Memory B cell (primary cell): Measurements from ENCODE around the gene GADD45A.
A peak's percentile ranks its signal among the peaks of the same experiment; 100 is the strongest.
"Not testable (repeated sequence)": the region's sequence is repeated elsewhere in the genome, so short reads cannot be mapped to it uniquely, and the experiment has no call there.

ENCODE experiments used
- ATAC-seq: fragments of 150-1000 bp; cut with Tn5 transposase; 2 replicates; pipeline ENCODE4 v1.10.0; 2021; ENCODE audit warnings: low read depth, mild to moderate bottlenecking, moderate library complexity
- DNase-seq, 2 donors: peaks; one replicate each; pipeline ENCODE4 v3.0.0; 2022; ENCODE audit warnings: low spot score in 2 of 2
- H3K27ac Mint-ChIP-seq: one replicate; pipeline ENCODE4 v1.8.0; 2022; ENCODE audit warnings: mild to moderate bottlenecking, moderate library complexity, mixed read lengths
- H3K27me3 Mint-ChIP-seq: one replicate; pipeline ENCODE4 v1.8.0; 2022; ENCODE audit warnings: mixed read lengths
- H3K36me3 Mint-ChIP-seq: one replicate; pipeline ENCODE4 v1.8.0; 2022; ENCODE audit warnings: mild to moderate bottlenecking, mixed read lengths
- H3K4me1 Mint-ChIP-seq: one replicate; pipeline ENCODE4 v1.8.0; 2022; ENCODE audit warnings: mixed read lengths
- H3K4me3 Mint-ChIP-seq: one replicate; pipeline ENCODE4 v1.8.0; 2022; ENCODE audit warnings: mild to moderate bottlenecking, moderate library complexity, mixed read lengths
- H3K9me3 Mint-ChIP-seq: one replicate; pipeline ENCODE4 v1.8.0; 2022; ENCODE audit warnings: mixed read lengths

The GADD45A gene

DNA sequence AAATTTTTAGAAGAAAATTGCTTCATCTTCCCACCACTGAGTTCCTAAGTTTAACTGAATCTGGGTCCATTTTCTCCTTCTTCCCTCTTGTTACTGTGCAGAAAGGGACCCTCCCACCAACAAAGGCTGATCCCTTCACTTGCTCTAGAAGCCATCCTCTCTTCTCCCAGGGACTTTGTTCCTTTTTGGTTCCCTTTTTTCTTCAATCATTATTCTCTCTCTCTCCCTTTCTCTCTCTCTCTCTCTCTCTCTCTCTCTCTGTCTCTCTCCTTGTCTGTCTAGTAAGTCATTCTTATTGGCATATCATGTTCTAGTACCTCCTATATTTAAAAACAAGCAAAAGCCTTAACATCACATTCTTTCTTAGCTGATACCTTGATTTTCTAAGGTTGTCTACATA lies 31.7 kb upstream of the GADD45A start:
- DNase-seq (no peak), ATAC-seq (no peak)
- Mint-ChIP-seq H3K4me1 (no peaks in the 10 kb centered on the region), H3K27ac (no peak overlapping the region), H3K9me3 (peaks cover 2% of the 10 kb centered on the region), H3K36me3 (no peaks in the 10 kb centered on the region), H3K4me3 (no peak overlapping the region), H3K27me3 (peaks cover 2% of the 10 kb centered on the region)

DNA sequence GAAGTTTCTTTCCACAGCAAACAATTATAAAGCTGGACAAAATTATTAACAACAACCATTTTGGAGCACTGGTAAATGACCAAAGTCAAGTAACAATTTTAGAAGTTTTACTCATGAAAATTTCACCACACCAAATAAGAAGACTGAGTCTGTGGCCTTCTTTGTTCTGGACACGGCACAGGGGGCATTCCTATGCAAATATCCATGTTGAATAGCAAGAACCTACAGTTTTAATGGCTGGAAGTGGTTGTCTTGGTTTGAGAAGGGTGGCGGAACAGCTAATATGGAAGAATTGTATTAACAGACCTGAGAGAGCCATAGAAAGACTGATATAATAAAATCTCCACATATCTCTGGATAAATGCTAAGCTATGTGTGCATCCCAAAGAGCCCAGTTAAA lies 29.4 kb upstream of the GADD45A start:
- Mint-ChIP-seq H3K4me3 (no peak overlapping the region), H3K36me3 (no peaks in the 10 kb centered on the region), H3K27me3 (peaks cover 13% of the 10 kb centered on the region), H3K9me3 (peaks cover 2% of the 10 kb centered on the region), H3K4me1 (no peaks in the 10 kb centered on the region), H3K27ac (no peak overlapping the region)
- ATAC-seq (no peak), DNase-seq (no peak)

DNA sequence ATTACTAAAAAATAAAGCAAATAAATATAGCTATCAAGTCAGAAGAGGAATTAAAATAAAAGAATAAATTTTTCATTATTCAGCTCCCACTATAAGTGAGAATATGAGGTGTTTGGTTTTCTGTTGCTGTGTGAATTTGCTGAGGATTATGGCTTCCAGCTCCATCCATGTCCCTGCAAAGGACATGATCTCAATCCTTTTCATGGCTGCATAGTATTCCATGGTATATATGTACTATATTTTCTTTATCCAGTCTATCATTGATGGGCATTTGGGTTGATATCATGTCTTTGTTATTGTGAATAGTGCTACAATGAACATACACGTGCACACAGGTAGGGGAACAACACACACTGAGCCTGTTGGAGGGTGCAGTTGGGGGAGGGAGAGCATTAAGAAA lies 27.8 kb upstream of the GADD45A start:
- DNase-seq, H3K4me1 Mint-ChIP-seq, H3K36me3 Mint-ChIP-seq, H3K4me3 Mint-ChIP-seq, H3K9me3 Mint-ChIP-seq, ATAC-seq, H3K27ac Mint-ChIP-seq: not testable (repeated sequence)
- H3K27me3 Mint-ChIP-seq = peaks cover 20% of the 10 kb centered on the region

GRCh38 chr1:67659229-67659628 lies 25.8 kb upstream of the GADD45A start:
- no peak overlapping the region for H3K27ac Mint-ChIP-seq
- no peak overlapping the region for H3K4me3 Mint-ChIP-seq
- no peaks in the 10 kb centered on the region for H3K4me1 Mint-ChIP-seq
- ATAC-seq = no peak
- H3K9me3 Mint-ChIP-seq = peaks cover 2% of the 10 kb centered on the region
- peaks cover 25% of the 10 kb centered on the region for H3K27me3 Mint-ChIP-seq
- no peak for DNase-seq
- peaks cover 2% of the 10 kb centered on the region for H3K36me3 Mint-ChIP-seq

DNA sequence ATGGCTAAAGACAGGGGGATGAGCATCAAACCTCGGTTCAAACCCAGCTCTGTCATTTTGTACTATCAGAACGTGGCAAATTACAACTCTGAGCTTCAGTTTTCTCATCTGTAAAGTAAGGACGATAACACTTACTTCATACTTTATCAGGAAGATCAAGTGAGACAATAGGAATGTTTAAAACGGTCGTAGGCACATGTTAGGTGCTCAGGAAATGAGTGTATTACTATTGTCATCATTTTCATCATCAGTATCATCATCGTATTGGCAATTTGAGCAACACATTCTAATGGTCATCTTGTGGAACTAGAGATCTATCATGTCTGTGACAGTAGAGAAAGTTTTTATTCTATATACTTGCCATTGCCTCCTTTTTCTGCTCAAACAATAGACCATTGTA lies 22.1 kb upstream of the GADD45A start:
- no peak overlapping the region for H3K27ac Mint-ChIP-seq
- no peaks in the 10 kb centered on the region for H3K4me1 Mint-ChIP-seq
- peaks cover 2% of the 10 kb centered on the region for H3K36me3 Mint-ChIP-seq
- H3K9me3 Mint-ChIP-seq = no peaks in the 10 kb centered on the region
- DNase-seq (no peak), ATAC-seq (no peak)
- H3K27me3 Mint-ChIP-seq = peaks cover 31% of the 10 kb centered on the region
- H3K4me3 Mint-ChIP-seq = no peak overlapping the region

DNA sequence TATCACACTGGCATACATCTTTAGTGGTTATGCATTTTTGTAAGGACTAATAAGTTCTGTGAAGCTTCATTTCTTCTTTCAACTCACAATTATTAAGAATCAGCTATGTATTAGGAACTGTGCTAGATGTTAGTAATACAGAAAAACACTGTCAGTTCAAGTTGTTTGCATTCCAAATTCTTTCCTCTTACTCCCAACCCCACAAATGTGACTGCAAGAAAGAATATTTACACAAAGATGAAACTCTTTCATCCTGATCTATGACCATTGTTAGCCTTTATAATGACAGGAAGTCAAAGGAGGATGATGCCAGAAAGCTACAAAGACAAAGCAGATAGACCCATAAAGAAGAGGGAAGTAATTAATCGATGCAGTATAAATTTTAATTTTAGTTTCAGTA lies 21.0 kb upstream of the GADD45A start:
- Mint-ChIP-seq H3K27ac (no peak overlapping the region), H3K9me3 (no peaks in the 10 kb centered on the region), H3K27me3 (peaks cover 32% of the 10 kb centered on the region), H3K36me3 (peaks cover 2% of the 10 kb centered on the region), H3K4me1 (no peaks in the 10 kb centered on the region), H3K4me3 (no peak overlapping the region)
- ATAC-seq = no peak
- DNase-seq = no peak

DNA sequence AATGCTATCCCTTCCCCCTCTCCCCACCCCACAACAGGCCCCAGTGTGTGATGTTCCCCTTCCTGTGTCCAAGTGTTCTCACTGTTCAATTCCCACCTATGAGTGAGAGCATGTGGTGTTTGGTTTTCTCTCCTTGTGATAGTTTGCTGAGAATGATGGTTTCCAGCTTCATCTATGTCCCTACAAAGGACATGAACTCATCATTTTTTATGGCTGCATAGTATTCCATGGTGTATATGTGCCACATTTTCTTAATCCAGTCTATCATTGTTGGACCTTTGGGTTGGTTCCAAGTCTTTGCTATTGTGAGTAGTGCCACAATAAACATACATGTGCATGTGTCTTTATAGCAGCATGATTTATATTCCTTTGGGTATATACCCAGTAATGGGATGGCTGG lies 19.7 kb upstream of the GADD45A start:
- not testable (repeated sequence) for ATAC-seq, H3K4me3 Mint-ChIP-seq, H3K4me1 Mint-ChIP-seq, DNase-seq, H3K9me3 Mint-ChIP-seq, H3K27ac Mint-ChIP-seq, H3K36me3 Mint-ChIP-seq
- peaks cover 27% of the 10 kb centered on the region for H3K27me3 Mint-ChIP-seq

DNA sequence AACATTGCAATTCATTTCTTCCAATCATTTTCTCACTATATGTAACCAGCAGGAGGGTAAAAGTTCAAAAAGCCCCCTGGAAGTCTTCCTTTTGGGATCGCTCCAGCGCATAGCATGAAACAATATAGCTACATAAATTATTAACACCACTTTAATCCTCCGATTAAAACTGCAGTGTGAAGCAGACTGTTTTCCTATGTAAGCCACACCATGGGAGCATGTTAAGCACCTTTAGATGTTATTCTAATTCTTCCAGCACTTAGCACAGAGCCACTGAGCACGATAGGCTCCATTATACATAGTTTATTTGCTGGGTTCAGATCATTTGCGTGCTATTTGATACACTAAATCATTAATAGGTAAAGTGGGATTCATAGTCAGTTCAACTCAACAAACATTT lies 18.4 kb upstream of the GADD45A start:
- H3K36me3 Mint-ChIP-seq = no peaks in the 10 kb centered on the region
- H3K27me3 Mint-ChIP-seq = peaks cover 20% of the 10 kb centered on the region
- DNase-seq (no peak), ATAC-seq (no peak)
- H3K4me3 Mint-ChIP-seq = no peak overlapping the region
- H3K4me1 Mint-ChIP-seq = no peaks in the 10 kb centered on the region
- H3K9me3 Mint-ChIP-seq = no peaks in the 10 kb centered on the region
- no peak overlapping the region for H3K27ac Mint-ChIP-seq

GRCh38 chr1:67668660-67669059 lies 16.3 kb upstream of the GADD45A start:
- ATAC-seq (no peak), DNase-seq (no peak)
- Mint-ChIP-seq H3K9me3 (no peaks in the 10 kb centered on the region), H3K4me3 (no peak overlapping the region), H3K27me3 (peaks cover 21% of the 10 kb centered on the region), H3K36me3 (no peaks in the 10 kb centered on the region), H3K27ac (no peak overlapping the region), H3K4me1 (no peaks in the 10 kb centered on the region)

GRCh38 chr1:67672260-67672803 lies 12.7 kb upstream of the GADD45A start:
- peaks cover 2% of the 10 kb centered on the region for H3K4me1 Mint-ChIP-seq
- H3K27ac Mint-ChIP-seq = no peak overlapping the region
- no peaks in the 10 kb centered on the region for H3K36me3 Mint-ChIP-seq
- no peak for DNase-seq
- H3K4me3 Mint-ChIP-seq = no peak overlapping the region
- no peak for ATAC-seq
- H3K27me3 Mint-ChIP-seq = peaks cover 13% of the 10 kb centered on the region
- no peaks in the 10 kb centered on the region for H3K9me3 Mint-ChIP-seq

DNA sequence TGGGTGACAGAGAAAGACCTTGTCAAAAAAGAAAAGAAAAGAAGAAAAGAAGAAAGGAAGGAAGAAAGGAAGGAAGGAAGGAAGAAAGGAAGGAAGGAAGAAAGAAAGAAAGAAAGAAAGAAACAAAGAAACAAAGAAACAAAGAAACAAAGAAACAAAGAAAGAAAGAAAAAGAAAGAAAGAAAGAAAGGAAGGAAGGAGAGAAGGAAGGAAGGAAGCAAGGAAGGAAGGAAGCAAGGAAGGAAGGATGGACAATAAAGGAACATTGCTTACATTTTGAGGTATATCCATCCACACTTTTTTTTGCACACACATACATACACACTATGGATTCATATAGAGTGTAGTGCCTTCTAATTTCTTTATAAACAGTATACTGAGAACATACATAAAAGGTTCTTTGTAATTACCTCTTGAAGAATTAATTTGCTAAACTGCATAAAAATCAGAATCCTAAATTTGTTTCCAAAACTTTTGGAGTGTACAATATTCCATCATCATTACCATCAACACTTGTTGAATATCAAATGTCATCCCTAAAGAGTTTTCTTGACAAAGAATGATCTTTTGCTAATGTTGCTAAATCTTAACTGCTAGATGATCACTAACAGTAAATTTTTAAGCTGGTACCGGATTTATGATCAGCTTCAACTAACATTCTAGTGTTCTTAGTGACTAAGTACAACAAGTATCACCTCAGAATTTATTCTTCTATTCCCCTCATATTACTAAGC lies 11.4 kb upstream of the GADD45A start:
- H3K27ac Mint-ChIP-seq = no peak overlapping the region
- H3K36me3 Mint-ChIP-seq = no peaks in the 10 kb centered on the region
- H3K4me3 Mint-ChIP-seq = no peak overlapping the region
- H3K27me3 Mint-ChIP-seq = peaks cover 10% of the 10 kb centered on the region
- DNase-seq (no peak), ATAC-seq (no peak)
- no peaks in the 10 kb centered on the region for H3K9me3 Mint-ChIP-seq
- peaks cover 2% of the 10 kb centered on the region for H3K4me1 Mint-ChIP-seq

DNA sequence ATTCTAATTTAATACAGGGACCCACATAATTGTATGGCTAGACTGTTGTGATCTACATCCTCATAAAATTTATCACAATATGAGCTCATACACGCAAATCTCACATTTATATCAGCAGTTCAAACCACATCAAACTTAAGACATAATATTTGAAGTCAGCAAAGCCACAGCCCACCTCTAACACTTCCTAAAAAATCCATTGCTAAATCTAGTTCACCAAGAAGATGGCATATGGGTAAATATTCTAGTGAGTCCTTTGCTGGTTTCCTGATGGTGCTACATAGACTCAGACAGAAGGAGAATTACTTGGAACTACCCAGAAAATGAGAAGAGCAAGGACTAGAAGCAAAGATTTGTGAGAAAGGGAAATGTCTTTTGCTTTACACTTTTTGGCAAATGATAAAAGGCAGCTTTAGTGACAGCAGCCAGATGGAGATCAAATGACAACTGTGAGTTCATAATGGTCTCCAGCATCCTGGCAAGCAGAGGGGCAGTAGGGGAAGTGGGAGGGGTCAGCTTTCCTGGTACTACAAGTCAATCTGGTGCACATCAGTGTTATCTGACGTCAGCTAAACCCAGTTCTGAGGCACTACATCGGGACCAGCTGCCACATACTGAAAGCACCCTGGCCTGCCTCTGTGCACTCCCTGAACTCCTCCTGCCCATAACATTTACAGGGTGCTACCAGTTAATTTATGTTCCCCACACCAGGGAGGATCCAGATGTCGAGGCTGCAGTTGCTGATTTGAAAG lies 10.6 kb upstream of the GADD45A start:
- no peaks in the 10 kb centered on the region for H3K36me3 Mint-ChIP-seq
- no peak overlapping the region for H3K27ac Mint-ChIP-seq
- ATAC-seq (peak; percentile 32), DNase-seq (no peak)
- peaks cover 7% of the 10 kb centered on the region for H3K27me3 Mint-ChIP-seq
- no peak overlapping the region for H3K4me3 Mint-ChIP-seq
- H3K4me1 Mint-ChIP-seq = peaks cover 2% of the 10 kb centered on the region
- H3K9me3 Mint-ChIP-seq = no peaks in the 10 kb centered on the region

GRCh38 chr1:67675800-67676199 lies 9.2 kb upstream of the GADD45A start:
- no peak for DNase-seq
- Mint-ChIP-seq H3K4me1 (peaks cover 2% of the 10 kb centered on the region), H3K27me3 (peaks cover 7% of the 10 kb centered on the region), H3K9me3 (no peaks in the 10 kb centered on the region), H3K36me3 (no peaks in the 10 kb centered on the region), H3K4me3 (no peak overlapping the region), H3K27ac (no peak overlapping the region)
- no peak for ATAC-seq

- H3K4me1 Mint-ChIP-seq = peaks cover 2% of the 10 kb centered on the region
- H3K36me3 Mint-ChIP-seq = no peaks in the 10 kb centered on the region
- H3K27me3 Mint-ChIP-seq = peaks cover 6% of the 10 kb centered on the region
- no peaks in the 10 kb centered on the region for H3K9me3 Mint-ChIP-seq
- no peak overlapping the region for H3K27ac Mint-ChIP-seq
- no peak overlapping the region for H3K4me3 Mint-ChIP-seq
- no peak for ATAC-seq
- DNase-seq = no peak
Measured at GRCh38 chr1:67676287-67676686, 8.7 kb upstream of the GADD45A start.
